ENCODE data around the gene HSPB6.
"Not testable (repeated sequence)": the region's sequence is repeated elsewhere in the genome, so short reads cannot be mapped to it uniquely, and the experiment has no call there.

Gene HSPB6

GRCh38 chr19:35729021-35729420, 27.8 kb downstream of the HSPB6 start:
- no peak for DNase-seq (ENCODE audit: low read depth, low spot score)
- Histone ChIP-seq H3K4me3 (ENCODE audit: insufficient read length, low read depth) (no peak overlapping the region), H3K36me3 (ENCODE audit: insufficient read depth, insufficient read length, low read length) (peaks cover 95% of the 10 kb centered on the region), H3K9ac (ENCODE audit: insufficient read length, low read depth) (no peak overlapping the region), H3K4me1 (ENCODE audit: insufficient read depth, insufficient read length) (peaks cover 2% of the 10 kb centered on the region), H3K27me3 (ENCODE audit: insufficient read depth, insufficient read length) (no peaks in the 10 kb centered on the region), H3K9me3 (ENCODE audit: insufficient read depth, low read length) (no peaks in the 10 kb centered on the region)
- TF ChIP-seq YY1 (IDR thresholded peaks at IDR 0.05; ENCODE audit: insufficient read depth, insufficient read length) (no peak), ZNF274 (IDR thresholded peaks at IDR 0.05; ENCODE audit: low read depth, low read length) (no peak), SUZ12 (IDR thresholded peaks at IDR 0.05; ENCODE audit: extremely low read depth, insufficient read depth, insufficient read length) (no peak)

- DNase-seq (ENCODE audit: low read depth, low spot score), result no peak
- H3K4me1 ChIP-seq (ENCODE audit: insufficient read depth, insufficient read length), result peaks cover 2% of the 10 kb centered on the region
- H3K9ac ChIP-seq (ENCODE audit: insufficient read length, low read depth), result no peak overlapping the region
- H3K27me3 ChIP-seq (ENCODE audit: insufficient read depth, insufficient read length), result no peaks in the 10 kb centered on the region
- H3K9me3 ChIP-seq (ENCODE audit: insufficient read depth, low read length), result no peaks in the 10 kb centered on the region
- H3K36me3 ChIP-seq (ENCODE audit: insufficient read depth, insufficient read length, low read length), result peaks cover 96% of the 10 kb centered on the region
- TF ChIP-seq YY1 (IDR thresholded peaks at IDR 0.05; ENCODE audit: insufficient read depth, insufficient read length), result no peak
- H3K4me3 ChIP-seq (ENCODE audit: insufficient read length, low read depth), result no peak overlapping the region
Measured at GRCh38 chr19:35727956-35728706, 28.7 kb downstream of the HSPB6 start.

GRCh38 chr19:35727053-35727955, 29.5 kb downstream of the HSPB6 start:
- no peak overlapping the region for H3K9ac ChIP-seq (ENCODE audit: insufficient read length, low read depth)
- no peak overlapping the region for H3K4me3 ChIP-seq (ENCODE audit: insufficient read length, low read depth)
- no peak for DNase-seq (ENCODE audit: low read depth, low spot score)
- no peak for TF ChIP-seq YY1 (IDR thresholded peaks at IDR 0.05; ENCODE audit: insufficient read depth, insufficient read length)
- TF ChIP-seq ZNF274 (IDR thresholded peaks at IDR 0.05; ENCODE audit: low read depth, low read length), result no peak
- TF ChIP-seq SUZ12 (IDR thresholded peaks at IDR 0.05; ENCODE audit: extremely low read depth, insufficient read depth, insufficient read length), result no peak
- H3K27me3 ChIP-seq (ENCODE audit: insufficient read depth, insufficient read length), result no peaks in the 10 kb centered on the region
- peaks cover 2% of the 10 kb centered on the region for H3K4me1 ChIP-seq (ENCODE audit: insufficient read depth, insufficient read length)
- H3K36me3 ChIP-seq (ENCODE audit: insufficient read depth, insufficient read length, low read length), result peaks cover 97% of the 10 kb centered on the region
- no peaks in the 10 kb centered on the region for H3K9me3 ChIP-seq (ENCODE audit: insufficient read depth, low read length)

- no peaks in the 10 kb centered on the region for H3K27me3 ChIP-seq (ENCODE audit: insufficient read depth, insufficient read length)
- no peak for DNase-seq (ENCODE audit: low read depth, low spot score)
- no peaks in the 10 kb centered on the region for H3K9me3 ChIP-seq (ENCODE audit: insufficient read depth, low read length)
- TF ChIP-seq SUZ12 (IDR thresholded peaks at IDR 0.05; ENCODE audit: extremely low read depth, insufficient read depth, insufficient read length) (no peak), YY1 (IDR thresholded peaks at IDR 0.05; ENCODE audit: insufficient read depth, insufficient read length) (no peak), ZNF274 (IDR thresholded peaks at IDR 0.05; ENCODE audit: low read depth, low read length) (no peak)
- no peaks in the 10 kb centered on the region for H3K4me1 ChIP-seq (ENCODE audit: insufficient read depth, insufficient read length)
- peaks cover 93% of the 10 kb centered on the region for H3K36me3 ChIP-seq (ENCODE audit: insufficient read depth, insufficient read length, low read length)
- H3K4me3 ChIP-seq (ENCODE audit: insufficient read length, low read depth), result no peak overlapping the region
- H3K9ac ChIP-seq (ENCODE audit: insufficient read length, low read depth), result no peak overlapping the region
Measured at GRCh38 chr19:35725216-35725861, 31.5 kb downstream of the HSPB6 start.

- no peaks in the 10 kb centered on the region for H3K9me3 ChIP-seq (ENCODE audit: insufficient read depth, low read length)
- no peaks in the 10 kb centered on the region for H3K27me3 ChIP-seq (ENCODE audit: insufficient read depth, insufficient read length)
- no peak overlapping the region for H3K4me3 ChIP-seq (ENCODE audit: insufficient read length, low read depth)
- no peak for DNase-seq (ENCODE audit: low read depth, low spot score)
- no peak overlapping the region for H3K9ac ChIP-seq (ENCODE audit: insufficient read length, low read depth)
- TF ChIP-seq ZNF274 (IDR thresholded peaks at IDR 0.05; ENCODE audit: low read depth, low read length), result no peak
- TF ChIP-seq YY1 (IDR thresholded peaks at IDR 0.05; ENCODE audit: insufficient read depth, insufficient read length), result no peak
- TF ChIP-seq SUZ12 (IDR thresholded peaks at IDR 0.05; ENCODE audit: extremely low read depth, insufficient read depth, insufficient read length), result no peak
- H3K4me1 ChIP-seq (ENCODE audit: insufficient read depth, insufficient read length), result no peaks in the 10 kb centered on the region
- H3K36me3 ChIP-seq (ENCODE audit: insufficient read depth, insufficient read length, low read length), result peaks cover 92% of the 10 kb centered on the region
Measured at GRCh38 chr19:35724560-35724959, 32.3 kb downstream of the HSPB6 start.

- DNase-seq (ENCODE audit: low read depth, low spot score); H3K27me3 ChIP-seq (ENCODE audit: insufficient read depth, insufficient read length); H3K4me1 ChIP-seq (ENCODE audit: insufficient read depth, insufficient read length); H3K9ac ChIP-seq (ENCODE audit: insufficient read length, low read depth); H3K9me3 ChIP-seq (ENCODE audit: insufficient read depth, low read length); H3K4me3 ChIP-seq (ENCODE audit: insufficient read length, low read depth): not testable (repeated sequence)
- H3K36me3 ChIP-seq (ENCODE audit: insufficient read depth, insufficient read length, low read length), result peaks cover 91% of the 10 kb centered on the region
Measured at GRCh38 chr19:35724132-35724531, 32.7 kb downstream of the HSPB6 start.

GRCh38 chr19:35723671-35724070, 33.2 kb downstream of the HSPB6 start:
- Histone ChIP-seq H3K4me1 (ENCODE audit: insufficient read depth, insufficient read length) (no peaks in the 10 kb centered on the region), H3K9me3 (ENCODE audit: insufficient read depth, low read length) (no peaks in the 10 kb centered on the region), H3K4me3 (ENCODE audit: insufficient read length, low read depth) (no peak overlapping the region), H3K27me3 (ENCODE audit: insufficient read depth, insufficient read length) (no peaks in the 10 kb centered on the region), H3K36me3 (ENCODE audit: insufficient read depth, insufficient read length, low read length) (peaks cover 86% of the 10 kb centered on the region), H3K9ac (ENCODE audit: insufficient read length, low read depth) (no peak overlapping the region)
- DNase-seq (ENCODE audit: low read depth, low spot score), result no peak
- no peak for TF ChIP-seq SUZ12 (IDR thresholded peaks at IDR 0.05; ENCODE audit: extremely low read depth, insufficient read depth, insufficient read length)
- TF ChIP-seq ZNF274 (IDR thresholded peaks at IDR 0.05; ENCODE audit: low read depth, low read length), result no peak
- TF ChIP-seq YY1 (IDR thresholded peaks at IDR 0.05; ENCODE audit: insufficient read depth, insufficient read length), result no peak
